GM10847 (cell line): ENCODE measurements around the gene POLR3G.

Source experiments
- POLR2A ChIP-seq: IDR thresholded peaks from 2 replicates; pipeline ENCODE4 v1.6.1; 2011; ENCODE audit not compliant: insufficient read length; ENCODE audit errors: extremely low read depth

POLR3G gene

DNA sequence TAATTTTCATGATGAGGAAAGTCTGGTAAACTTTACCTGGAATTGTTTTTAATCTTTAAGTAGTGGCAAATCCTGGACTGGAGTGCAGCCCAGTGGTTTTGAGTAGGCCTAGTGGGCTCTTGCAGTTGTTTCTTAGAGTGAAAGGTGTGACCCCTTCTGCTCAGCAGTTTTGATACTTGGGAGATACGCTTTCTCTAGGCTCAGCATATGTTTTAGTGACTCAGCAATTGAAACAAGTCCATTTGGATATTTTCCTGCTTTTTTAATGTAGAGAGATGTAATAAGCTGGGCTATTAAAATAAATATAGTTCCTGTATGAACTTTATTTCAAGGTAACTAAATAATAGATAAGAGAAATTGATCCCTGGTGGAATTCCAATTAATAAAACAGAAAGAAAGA is 6.0 kb downstream of the POLR3G start:
- TF ChIP-seq POLR2A, result no peak

DNA sequence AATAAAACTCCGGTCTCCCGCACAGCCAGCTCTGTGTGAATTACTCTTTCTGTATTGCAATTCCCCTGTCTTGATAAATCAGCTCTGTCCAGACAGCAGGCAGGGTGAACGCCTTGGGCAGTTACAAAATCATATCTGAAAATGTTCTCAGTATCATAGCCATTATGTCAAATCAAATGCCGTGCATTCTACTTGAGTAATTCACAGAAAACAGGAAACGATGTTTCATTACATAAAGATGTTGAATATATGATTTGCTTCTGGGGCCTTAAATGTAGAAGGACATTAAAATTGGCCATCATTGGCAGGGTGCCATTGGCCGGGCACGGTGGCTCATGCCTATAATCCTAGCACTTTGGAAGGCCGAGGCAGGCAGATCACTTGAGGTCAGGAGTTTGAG is 8.5 kb downstream of the POLR3G start:
- no peak for TF ChIP-seq POLR2A

DNA sequence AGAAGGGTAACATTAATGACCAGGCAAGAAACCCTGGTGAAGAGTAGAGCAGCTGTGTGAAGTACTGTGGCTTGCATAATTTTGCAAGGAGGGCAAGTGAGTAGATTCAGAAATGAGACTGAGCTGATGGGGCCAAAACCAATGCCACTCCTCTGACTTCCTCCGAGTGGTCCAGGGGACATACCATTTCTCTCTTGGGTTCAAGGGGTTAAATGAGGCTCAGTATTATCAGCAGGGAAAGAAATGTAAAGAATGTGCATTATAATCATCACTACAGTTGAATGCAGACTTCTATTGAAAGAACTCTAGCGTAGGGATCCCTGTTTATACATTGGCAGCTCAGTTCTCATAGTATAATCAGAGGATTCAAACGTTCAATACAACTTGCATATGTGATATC is 9.9 kb downstream of the POLR3G start:
- TF ChIP-seq POLR2A, result no peak

DNA sequence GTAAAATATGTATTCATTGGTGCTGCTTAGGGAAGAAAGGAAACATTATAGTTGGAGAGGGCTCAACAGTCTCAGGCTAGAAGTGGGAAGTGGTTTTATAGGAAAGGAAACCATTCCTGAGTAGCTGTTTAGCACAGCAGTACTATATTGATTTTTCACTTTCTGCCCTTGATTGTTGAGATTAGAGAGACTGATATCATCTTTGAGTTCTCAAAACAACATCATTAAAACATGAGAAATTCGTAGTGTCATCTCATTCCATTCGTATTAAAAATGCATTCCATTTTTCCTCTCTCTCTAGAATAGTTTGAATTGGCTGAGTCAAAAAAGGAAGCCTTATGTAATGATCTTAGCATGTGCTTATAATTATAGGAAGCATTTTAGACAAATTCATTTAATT is 14.1 kb downstream of the POLR3G start:
- no peak for TF ChIP-seq POLR2A

DNA sequence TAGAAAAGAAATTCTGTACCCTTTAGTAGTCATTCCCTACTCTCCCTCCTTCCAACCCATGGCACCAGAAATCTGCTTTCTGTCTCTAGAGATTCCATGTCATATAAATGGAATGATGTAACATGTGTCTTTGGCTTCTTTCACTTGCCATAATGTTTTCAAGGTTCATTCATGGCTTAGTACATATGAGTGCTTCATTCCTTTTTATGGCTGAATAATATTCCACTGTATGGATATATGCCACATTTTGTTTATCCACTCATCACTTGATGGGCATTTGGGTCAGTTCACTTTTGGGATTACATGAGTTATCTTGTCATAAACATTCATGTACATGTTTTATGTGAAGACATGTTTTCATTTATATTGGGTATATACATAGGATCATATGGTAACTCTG is 19.4 kb downstream of the POLR3G start:
- no peak for TF ChIP-seq POLR2A

DNA sequence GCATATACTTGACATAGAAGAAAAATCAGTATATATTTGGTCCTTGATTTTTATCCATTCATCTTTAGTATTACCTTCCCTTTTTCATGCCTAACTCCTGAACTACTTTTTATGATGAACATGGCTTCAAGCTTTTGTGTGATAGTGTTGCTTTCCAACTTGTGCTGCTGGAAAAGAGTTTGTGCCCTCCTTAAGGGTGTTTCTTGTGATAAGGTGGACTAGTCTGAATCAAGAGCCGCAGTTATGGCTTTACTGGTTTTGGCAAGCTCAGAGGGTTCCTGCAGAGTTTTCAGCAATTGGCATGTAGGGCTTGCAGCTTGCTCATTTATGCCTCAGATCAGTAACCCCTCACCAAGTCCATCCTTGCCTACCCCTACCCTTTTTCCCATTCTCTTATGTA is 20.5 kb downstream of the POLR3G start:
- TF ChIP-seq POLR2A, result no peak

DNA sequence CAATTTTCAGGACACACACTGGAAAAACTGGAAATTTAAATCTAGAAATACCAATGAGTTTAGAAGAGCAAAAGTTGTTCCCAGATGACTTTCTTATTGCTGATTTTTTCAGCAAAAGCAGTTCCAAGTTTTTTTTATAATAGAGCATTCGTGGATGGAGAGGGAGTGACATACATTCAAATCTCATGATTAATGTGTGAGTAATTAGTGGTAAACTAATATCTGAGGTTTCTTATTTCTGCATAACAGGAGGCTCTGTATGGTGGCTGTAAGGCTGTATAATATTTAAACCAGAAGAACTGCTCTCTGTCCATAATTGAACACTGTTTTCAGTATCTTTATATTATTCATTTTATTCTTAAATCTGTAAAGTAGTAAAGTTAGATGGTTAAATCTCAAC is 28.9 kb downstream of the POLR3G start:
- TF ChIP-seq POLR2A, result no peak

DNA sequence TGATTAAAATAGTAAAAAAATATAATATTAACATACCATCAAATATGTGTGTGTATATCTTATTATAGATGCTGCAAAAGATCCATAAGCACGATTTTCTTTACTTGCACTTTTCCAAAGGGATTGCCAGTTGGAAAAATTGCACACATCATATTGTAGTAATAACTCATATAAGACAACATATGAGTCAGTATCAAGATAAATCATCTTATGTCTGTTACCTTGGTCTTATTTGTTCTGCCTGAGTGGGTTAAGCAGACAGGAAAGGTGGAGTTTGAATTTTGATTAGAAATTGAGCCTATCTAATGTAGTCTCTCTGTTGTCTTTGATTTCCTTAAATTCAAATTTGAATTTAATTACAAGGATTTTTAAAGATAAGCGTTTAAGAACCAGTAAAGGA is 30.1 kb downstream of the POLR3G start:
- TF ChIP-seq POLR2A, result no peak

DNA sequence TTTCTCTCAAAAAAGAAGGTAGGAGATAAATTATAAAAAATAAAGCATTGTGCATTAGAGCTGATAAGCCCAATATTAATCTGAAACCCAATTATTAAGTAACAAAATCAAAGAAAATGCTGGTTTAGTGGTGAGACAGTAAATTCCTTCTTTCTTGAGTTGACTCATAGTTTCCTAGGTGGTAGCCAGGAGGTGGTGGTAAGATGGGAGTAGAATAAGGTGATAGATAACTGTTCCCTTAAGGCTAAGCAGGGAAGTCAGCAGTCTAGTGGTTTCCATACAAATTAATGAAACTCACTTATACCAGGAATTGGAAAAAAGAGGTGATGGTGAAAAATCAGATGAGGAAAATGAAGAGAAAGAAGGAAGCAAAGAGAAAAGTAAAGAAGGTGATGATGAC is 31.6 kb downstream of the POLR3G start:
- TF ChIP-seq POLR2A, result no peak

DNA sequence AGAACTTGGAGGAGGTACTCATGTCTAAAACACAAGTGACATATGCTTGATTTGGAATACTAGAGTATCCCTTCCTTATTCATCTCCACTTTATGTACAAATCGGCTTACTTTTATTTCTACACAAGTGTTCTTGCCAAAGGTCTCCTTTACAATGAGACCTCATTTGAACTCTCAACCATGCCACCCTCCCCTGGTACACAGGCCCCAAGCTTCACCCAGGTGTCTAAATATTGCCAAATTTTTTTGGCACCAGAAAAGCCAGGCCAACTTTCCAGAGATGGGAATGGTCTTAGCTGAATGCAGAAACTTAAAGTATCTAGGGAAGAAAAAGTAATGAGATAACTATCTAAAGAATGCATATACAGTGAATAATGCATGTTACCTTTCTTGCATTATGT is 35.8 kb downstream of the POLR3G start:
- no peak for TF ChIP-seq POLR2A

DNA sequence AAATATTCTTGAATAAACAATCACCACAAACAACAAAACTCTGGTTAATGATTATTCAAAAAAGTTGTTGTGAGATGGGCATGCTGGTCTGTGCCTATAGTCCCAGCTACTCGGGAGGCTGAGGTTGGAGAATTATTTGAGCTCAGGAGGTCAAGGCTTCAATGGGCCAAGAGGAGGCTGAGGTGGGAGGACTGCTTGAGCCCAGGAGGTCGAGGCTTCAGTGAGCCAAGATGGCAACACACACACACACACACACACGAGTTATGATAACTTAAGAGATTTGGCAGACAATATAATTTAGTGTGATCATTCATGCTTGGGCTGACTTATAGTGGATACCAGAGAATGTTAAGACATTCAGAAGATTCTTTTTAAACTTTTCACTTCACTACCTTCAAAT is 39.9 kb downstream of the POLR3G start:
- no peak for TF ChIP-seq POLR2A

DNA sequence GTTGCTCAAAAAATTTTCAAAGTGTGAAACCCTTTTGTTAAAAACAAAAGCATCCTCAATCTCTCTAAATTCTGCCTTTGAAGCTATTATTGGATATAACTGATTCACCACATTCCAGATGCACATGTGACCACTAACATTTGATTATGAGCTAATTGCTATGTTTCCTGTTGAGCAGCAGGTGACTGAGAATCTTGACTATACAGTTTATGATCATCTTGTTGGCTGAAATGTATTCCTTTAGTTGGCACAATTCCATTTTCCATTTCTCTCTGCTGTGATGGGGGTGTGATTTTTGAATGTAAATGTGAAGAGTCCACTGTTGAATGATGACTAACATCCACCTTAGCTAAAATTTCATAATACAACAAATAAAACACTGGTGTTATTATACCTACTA is 44.0 kb downstream of the POLR3G start:
- TF ChIP-seq POLR2A, result no peak

DNA sequence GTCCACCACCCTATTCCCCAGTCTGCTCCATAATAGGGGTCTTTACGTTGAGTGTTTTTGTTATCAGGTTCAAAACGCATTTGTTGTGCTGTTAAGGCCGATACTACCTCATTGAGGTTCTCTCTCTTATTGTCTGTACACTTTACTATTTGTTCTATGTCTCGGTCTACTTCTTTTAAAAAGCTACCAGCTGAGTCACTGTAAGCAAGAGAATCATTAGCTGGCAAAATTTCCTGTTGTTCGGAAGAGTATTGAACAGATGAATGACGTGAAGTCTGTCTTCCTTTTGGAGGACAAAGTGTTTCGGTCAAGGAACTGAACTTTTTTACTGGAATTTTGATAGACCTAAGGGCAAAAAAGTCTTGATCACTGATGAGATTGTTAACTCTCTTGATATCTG is 44.4 kb downstream of the POLR3G start:
- TF ChIP-seq POLR2A, result no peak

DNA sequence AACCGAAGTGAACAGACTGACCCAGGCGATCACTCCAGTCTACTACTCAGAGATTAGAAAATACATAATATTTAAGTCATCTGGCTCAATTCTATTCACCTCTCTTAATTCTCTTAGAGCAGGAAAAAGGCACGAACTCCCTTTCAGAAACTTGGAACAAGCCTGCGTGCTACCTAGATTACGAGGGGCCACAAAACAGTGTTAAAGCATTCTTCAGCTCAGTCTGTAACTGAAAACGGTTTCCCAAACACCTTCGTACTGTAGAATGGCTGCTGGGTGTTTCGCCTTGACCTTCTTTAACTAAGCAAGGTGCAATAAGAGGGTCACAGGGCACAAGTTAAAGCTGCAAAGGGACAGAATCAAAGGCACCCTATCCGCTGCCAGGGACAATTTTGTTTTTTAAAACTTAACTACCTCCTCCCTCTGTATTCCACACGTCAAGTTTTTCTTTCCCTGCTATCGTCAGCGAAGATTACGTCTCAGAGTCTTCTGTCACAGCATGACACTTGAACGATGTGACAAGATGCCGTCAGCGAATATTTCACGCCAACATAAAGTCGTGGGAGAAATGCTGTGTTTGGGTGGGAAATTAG is 54.0 kb downstream of the POLR3G start:
- TF ChIP-seq POLR2A, result no peak

DNA sequence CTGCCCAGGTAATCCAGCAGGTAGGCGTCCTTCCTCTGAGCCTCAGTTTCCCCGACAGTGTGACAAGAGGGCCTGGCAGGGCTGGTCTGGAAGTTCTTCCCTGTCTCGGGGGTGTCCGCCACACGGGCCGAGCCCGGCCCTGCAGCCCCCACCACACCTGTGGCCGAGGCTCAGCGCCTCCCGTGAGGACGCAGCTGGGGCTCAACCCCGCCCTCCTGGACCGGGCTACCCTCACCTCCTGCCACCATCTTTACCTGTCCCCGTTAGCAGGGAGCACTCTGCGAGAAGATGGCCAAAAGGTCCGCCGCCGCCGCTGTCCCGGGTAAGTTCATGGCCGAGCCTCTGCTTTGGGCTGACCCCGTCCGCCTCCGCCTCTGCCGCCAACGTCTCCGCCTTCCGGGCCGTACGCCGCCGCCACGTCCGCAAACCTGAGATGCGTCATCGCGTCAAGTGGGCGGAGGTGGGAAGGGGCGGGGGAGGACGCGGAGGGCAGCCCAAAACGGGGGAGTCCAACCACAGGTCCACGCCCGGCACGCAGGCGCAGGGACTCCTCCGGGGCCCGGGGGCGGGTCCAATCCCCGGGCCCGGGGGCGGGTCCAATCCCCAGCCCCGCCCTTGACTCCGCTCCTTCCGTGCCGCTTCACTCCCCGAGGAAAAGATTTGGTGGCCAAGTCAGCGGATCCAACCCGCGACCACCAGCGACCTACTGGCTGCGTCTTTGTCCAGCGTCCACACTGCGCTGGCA is 54.7 kb downstream of the POLR3G start, which contains the start of gene LYSMD3:
Gene LYSMD3 (minus strand): TSS at position 391 of the 745 bp plus-strand sequence. CDS start 4,295 bp downstream, outside the sequence.
- TF ChIP-seq POLR2A, result peak; percentile 76

DNA sequence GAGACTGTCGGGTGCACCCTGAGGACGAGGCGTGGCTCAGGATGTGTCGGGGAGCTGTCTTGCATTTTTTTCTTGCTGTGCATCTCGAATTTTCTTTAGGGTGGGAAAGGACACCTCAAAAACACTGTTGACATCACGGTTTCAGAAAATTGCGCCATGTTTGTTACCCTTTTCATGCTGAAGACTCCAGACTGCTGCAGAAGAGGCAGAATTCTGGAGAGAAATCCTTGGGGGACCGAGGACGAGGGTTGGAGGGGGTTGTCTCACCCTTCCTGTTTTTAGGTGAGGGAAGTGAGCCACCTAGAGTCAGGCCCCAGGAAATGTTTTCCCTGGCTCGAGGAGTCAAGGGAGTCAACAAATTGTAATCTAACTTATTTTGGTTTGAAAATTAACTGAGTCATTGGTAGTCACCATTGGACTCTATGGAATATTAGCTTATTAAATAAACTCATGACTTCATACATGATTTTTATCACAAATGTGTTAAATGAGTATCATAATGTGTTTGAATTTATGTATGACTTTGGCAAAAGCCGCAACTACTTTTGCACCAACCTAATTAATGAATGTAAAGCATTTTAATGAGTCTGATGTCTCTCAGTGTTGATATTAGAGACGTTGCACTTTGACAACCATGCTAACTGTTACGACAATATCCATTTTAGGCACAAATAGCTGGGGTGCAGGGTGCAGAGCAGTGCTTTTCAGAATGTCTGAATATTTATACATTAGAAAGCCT is 55.4 kb downstream of the POLR3G start:
- no peak for TF ChIP-seq POLR2A
